Astrocyte (in vitro differentiated cells and primary cell): ENCODE results near the gene ACBD3. TPM values are rescaled to one million over a fixed set of nuclear protein-coding genes. Genes with fewer than 3 reads are reported as not detected.

Experiments used
- DNase-seq: peaks from one replicate; pipeline ENCODE4 v3.0.0-alpha.2; 2010; ENCODE audit warnings: low read depth
- FAIRE-seq: peaks from 2 replicates; lab custom pipeline; 2011; peaks lifted over from hg19 to GRCh38; lab: Jason Lieb, UNC
- H2AFZ ChIP-seq: 2 replicates; pipeline ENCODE4 v1.6.0; 2012; ENCODE audit warnings: low read depth, low read length, inconsistent platforms
- H3K27ac ChIP-seq: 2 replicates; pipeline ENCODE4 v1.5.1; 2011; ENCODE audit warnings: low read depth, low read length, inconsistent platforms
- H3K27me3 ChIP-seq: 2 replicates; pipeline ENCODE4 v1.6.0; 2011; ENCODE audit warnings: low read length, inconsistent platforms; ENCODE audit not compliant: insufficient read depth
- H3K36me3 ChIP-seq: 2 replicates; pipeline ENCODE4 v1.5.1; 2011; ENCODE audit warnings: low read length, inconsistent platforms; ENCODE audit not compliant: insufficient read depth
- H3K4me1 ChIP-seq: 2 replicates; pipeline ENCODE4 v1.5.1; 2011; ENCODE audit warnings: low read length, inconsistent platforms; ENCODE audit not compliant: insufficient read depth
- H3K4me2 ChIP-seq: 2 replicates; pipeline ENCODE4 v1.6.0; 2012; ENCODE audit warnings: low read length, inconsistent platforms
- H3K4me3 ChIP-seq: 2 replicates; pipeline ENCODE4 v1.5.1; 2011; ENCODE audit warnings: low read depth, mild to moderate bottlenecking, low read length, inconsistent platforms; ENCODE audit not compliant: insufficient read depth
- H3K79me2 ChIP-seq: 2 replicates; pipeline ENCODE4 v1.6.0; 2012; ENCODE audit warnings: mild to moderate bottlenecking, low read length, inconsistent platforms; ENCODE audit not compliant: insufficient read depth
- H3K9ac ChIP-seq: 2 replicates; pipeline ENCODE4 v1.6.0; 2012; ENCODE audit warnings: mild to moderate bottlenecking, low read length, inconsistent platforms
- H3K9me3 ChIP-seq: 2 replicates; pipeline ENCODE4 v1.5.1; 2012; ENCODE audit warnings: low read depth, mild to moderate bottlenecking, low read length, inconsistent platforms; ENCODE audit not compliant: insufficient read depth
- H4K20me1 ChIP-seq: 2 replicates; pipeline ENCODE4 v1.6.0; 2012; ENCODE audit warnings: low read length, inconsistent platforms; ENCODE audit not compliant: insufficient read depth
- H3K27ac Mint-ChIP-seq: one replicate; pipeline ENCODE4 v1.8.0; 2021; ENCODE audit warnings: mild to moderate bottlenecking, mixed read lengths; ENCODE audit not compliant: unreplicated experiment
- H3K27me3 Mint-ChIP-seq: one replicate; pipeline ENCODE4 v1.8.0; 2021; ENCODE audit warnings: low read depth, mixed read lengths; ENCODE audit not compliant: unreplicated experiment
- H3K36me3 Mint-ChIP-seq: one replicate; pipeline ENCODE4 v1.8.0; 2021; ENCODE audit warnings: low read depth, mixed read lengths; ENCODE audit not compliant: unreplicated experiment
- H3K4me1 Mint-ChIP-seq: one replicate; pipeline ENCODE4 v1.8.0; 2021; ENCODE audit warnings: low read depth, mixed read lengths; ENCODE audit not compliant: unreplicated experiment
- H3K4me3 Mint-ChIP-seq: one replicate; pipeline ENCODE4 v1.8.0; 2021; ENCODE audit warnings: mild to moderate bottlenecking, moderate library complexity, mixed read lengths; ENCODE audit not compliant: unreplicated experiment
- H3K9me3 Mint-ChIP-seq: one replicate; pipeline ENCODE4 v1.8.0; 2021; ENCODE audit warnings: mild to moderate bottlenecking, mixed read lengths; ENCODE audit not compliant: unreplicated experiment
- CTCF ChIP-seq: IDR thresholded peaks from 2 replicates; pipeline ENCODE4 v1.5.1; 2011; ENCODE audit warnings: low read depth, mild to moderate bottlenecking, inconsistent platforms, low read length, moderate library complexity; ENCODE audit not compliant: insufficient read depth
- EZH2 ChIP-seq: IDR thresholded peaks from 2 replicates; pipeline ENCODE4 v1.6.1; 2012; ENCODE audit warnings: mild to moderate bottlenecking, low read length, inconsistent platforms; ENCODE audit not compliant: insufficient read depth
- total RNA-seq: library from RNA; stranded (reverse); gene quantifications from 2 replicates; pipeline ENCODE4 v1.2.1, GENCODE V29; 2021

Gene ACBD3
- total RNA-seq, 1 donor from 2014 or later = 66.7 TPM

- no peaks in the 10 kb centered on the region for H3K36me3 ChIP-seq
- H3K79me2 ChIP-seq = no peaks in the 10 kb centered on the region
- no peaks in the 10 kb centered on the region for H3K9me3 ChIP-seq
- H4K20me1 ChIP-seq = no peaks in the 10 kb centered on the region
- no peak overlapping the region for H3K27ac ChIP-seq
- H3K4me1 Mint-ChIP-seq = peaks cover 9% of the 10 kb centered on the region
- H3K36me3 Mint-ChIP-seq = no peaks in the 10 kb centered on the region
- DNase-seq = no peak
- no peaks in the 10 kb centered on the region for H3K27me3 ChIP-seq
- H2AFZ ChIP-seq = peak overlapping the region; percentile 62
- peak overlapping the region; percentile 81 for H3K9ac ChIP-seq
- peak overlapping the region; percentile 60 for H3K4me3 Mint-ChIP-seq
- H3K27ac Mint-ChIP-seq = no peak overlapping the region
- no peak for FAIRE-seq
- peak overlapping the region; percentile 63 for H3K4me3 ChIP-seq
- peak overlapping the region; percentile 86 for H3K4me2 ChIP-seq
- peaks cover 16% of the 10 kb centered on the region for H3K4me1 ChIP-seq
- H3K9me3 Mint-ChIP-seq = no peaks in the 10 kb centered on the region
- peaks cover 12% of the 10 kb centered on the region for H3K27me3 Mint-ChIP-seq
- TF ChIP-seq CTCF (no peak), EZH2 (no peak)
These were observed 75.3 kb downstream of the ACBD3 start for GRCh38 chr1:226111098-226111882.

GRCh38 chr1:226110249-226111097 lies 76.1 kb downstream of the ACBD3 start:
- no peaks in the 10 kb centered on the region for H3K36me3 Mint-ChIP-seq
- H3K9ac ChIP-seq = peak overlapping the region; percentile 81
- no peaks in the 10 kb centered on the region for H3K9me3 ChIP-seq
- H3K27ac Mint-ChIP-seq = no peak overlapping the region
- H3K79me2 ChIP-seq = no peaks in the 10 kb centered on the region
- FAIRE-seq (no peak), DNase-seq (peak; percentile 38)
- no peak for TF ChIP-seq CTCF
- TF ChIP-seq EZH2 = no peak
- peaks cover 16% of the 10 kb centered on the region for H3K4me1 ChIP-seq
- H3K27me3 Mint-ChIP-seq = peaks cover 10% of the 10 kb centered on the region
- no peaks in the 10 kb centered on the region for H3K36me3 ChIP-seq
- no peaks in the 10 kb centered on the region for H3K27me3 ChIP-seq
- H3K27ac ChIP-seq = peak overlapping the region; percentile 23
- H3K4me1 Mint-ChIP-seq = peaks cover 9% of the 10 kb centered on the region
- peak overlapping the region; percentile 63 for H3K4me3 ChIP-seq
- H3K9me3 Mint-ChIP-seq = no peaks in the 10 kb centered on the region
- H3K4me3 Mint-ChIP-seq = peak overlapping the region; percentile 77
- no peaks in the 10 kb centered on the region for H4K20me1 ChIP-seq
- H2AFZ ChIP-seq = peak overlapping the region; percentile 62
- H3K4me2 ChIP-seq = peak overlapping the region; percentile 86
